Osteoblast (primary cell): ENCODE results near the gene APRT. TPM values are rescaled to one million over a fixed set of nuclear protein-coding genes. Genes with fewer than 3 reads are reported as not detected.
A peak's percentile ranks its signal among the peaks of the same experiment; 100 is the strongest.

Experiments
- DNase-seq: peaks from one replicate; pipeline ENCODE4 v3.0.0; 2011; ENCODE audit warnings: low spot score, mixed read lengths; ENCODE audit not compliant: insufficient read length; ENCODE audit errors: missing footprints
- H2AFZ ChIP-seq: 2 replicates; pipeline ENCODE4 v1.6.0; 2011; ENCODE audit warnings: mild to moderate bottlenecking, low read length
- H3K27ac ChIP-seq: 2 replicates; pipeline ENCODE4 v1.5.1; 2011; ENCODE audit warnings: mild to moderate bottlenecking, low read depth, low read length, moderate library complexity
- H3K27me3 ChIP-seq: 2 replicates; pipeline ENCODE4 v1.6.0; 2012; ENCODE audit warnings: mild to moderate bottlenecking, control low read depth, inconsistent platforms, low read length, moderate library complexity; ENCODE audit not compliant: insufficient read depth
- H3K36me3 ChIP-seq: 2 replicates; pipeline ENCODE4 v1.5.1; 2011; ENCODE audit warnings: mild to moderate bottlenecking, low read length, control low read depth, moderate library complexity; ENCODE audit not compliant: insufficient read depth
- H3K4me1 ChIP-seq: 2 replicates; pipeline ENCODE4 v1.5.1; 2011; ENCODE audit warnings: mild to moderate bottlenecking, low read length, control low read depth, moderate library complexity; ENCODE audit not compliant: insufficient read depth
- H3K4me2 ChIP-seq: 2 replicates; pipeline ENCODE4 v1.6.0; 2011; ENCODE audit warnings: mild to moderate bottlenecking, low read length; ENCODE audit not compliant: insufficient read depth
- H3K4me3 ChIP-seq: fragments of 200-600 bp; sonication (generic); 3 replicates; pipeline ENCODE4 v1.5.1; 2012; ENCODE audit warnings: mild to moderate bottlenecking, low read length, inconsistent platforms; ENCODE audit not compliant: insufficient read depth
- H3K79me2 ChIP-seq: 2 replicates; pipeline ENCODE4 v1.6.0; 2012; ENCODE audit warnings: mild to moderate bottlenecking, low read length, control low read depth, inconsistent platforms; ENCODE audit not compliant: insufficient read depth
- H3K9me3 ChIP-seq: 2 replicates; pipeline ENCODE4 v1.5.1; 2011; ENCODE audit warnings: low read depth, low read length, control low read depth
- H4K20me1 ChIP-seq: 2 replicates; pipeline ENCODE4 v1.6.0; 2012; ENCODE audit warnings: mild to moderate bottlenecking, low read length, control low read depth; ENCODE audit not compliant: insufficient read depth
- total RNA-seq: library from RNA; depleted of rRNA; stranded (reverse); fragments of >200 nt; gene quantifications from 2 replicates; pipeline ENCODE4 v1.2.3, GENCODE V29; 2012
- TF ChIP-seq, protein P1 (sequence below): IDR thresholded peaks from 2 replicates; pipeline ENCODE4 v1.5.1; 2011; ENCODE audit warnings: mild to moderate bottlenecking, low read depth, low read length, moderate library complexity; ENCODE audit errors: extremely low read depth

The APRT gene, protein sequence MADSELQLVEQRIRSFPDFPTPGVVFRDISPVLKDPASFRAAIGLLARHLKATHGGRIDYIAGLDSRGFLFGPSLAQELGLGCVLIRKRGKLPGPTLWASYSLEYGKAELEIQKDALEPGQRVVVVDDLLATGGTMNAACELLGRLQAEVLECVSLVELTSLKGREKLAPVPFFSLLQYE
- 41.8 and 53.6 TPM in 2 replicates for total RNA-seq

DNA sequence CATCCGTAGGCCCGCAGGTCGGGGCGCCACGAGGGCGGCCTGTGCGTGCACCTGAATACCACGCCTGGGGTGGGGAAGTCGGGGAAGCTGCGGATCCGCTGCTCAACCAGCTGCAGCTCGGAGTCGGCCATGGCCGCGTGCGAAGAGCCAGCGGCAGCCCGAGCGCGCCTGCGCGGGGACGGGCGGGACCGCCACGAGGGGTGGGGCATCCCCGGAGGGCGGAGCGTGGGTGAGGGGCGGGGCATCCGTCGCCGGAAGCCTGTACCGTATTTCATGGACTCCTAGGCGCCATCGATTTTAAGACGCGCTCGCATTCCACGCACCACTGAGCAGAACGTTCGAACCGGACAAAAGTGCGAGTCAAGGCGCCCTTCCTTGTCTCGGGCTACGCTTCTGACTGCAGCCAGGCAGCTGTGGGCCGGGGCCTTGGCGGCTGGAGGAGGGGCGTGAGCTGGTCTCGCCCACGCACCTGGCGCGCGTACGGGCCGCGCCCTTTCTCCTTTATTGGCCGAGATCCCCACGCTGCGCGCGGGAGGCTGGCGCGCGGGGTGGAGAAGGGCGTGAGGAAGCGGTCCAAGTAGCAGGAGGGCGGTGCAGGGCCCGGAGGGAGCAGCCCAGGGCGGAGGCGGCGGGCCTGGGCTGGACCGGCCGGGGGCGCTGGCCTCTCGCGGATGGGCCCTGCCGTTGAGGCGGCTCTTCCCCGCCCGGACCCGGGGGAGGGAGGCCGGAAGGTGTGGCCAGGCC is at the start of gene APRT:
APRT (minus strand) TSS at position 160 of the 744 bp plus-strand sequence; CDS start at position 131, 29 bp downstream.
- H3K4me2 ChIP-seq, result peak within 1 kb of the TSS; percentile 87
- peak; percentile 100 for DNase-seq
- H2AFZ ChIP-seq, result peak within 1 kb of the TSS; percentile 72
- H3K27ac ChIP-seq, result peak within 1 kb of the TSS; percentile 73
- peaks cover 25% of the 10 kb centered on the region for H3K4me1 ChIP-seq
- H3K27me3 ChIP-seq, result no peaks in the 10 kb centered on the region
- peaks cover 17% of the 10 kb centered on the region for H3K79me2 ChIP-seq
- peaks cover 12% of the 10 kb centered on the region for H4K20me1 ChIP-seq
- H3K4me3 ChIP-seq, result peak within 1 kb of the TSS; percentile 77
- peaks cover 22% of the 10 kb centered on the region for H3K36me3 ChIP-seq
- TF ChIP-seq, protein P1, sequence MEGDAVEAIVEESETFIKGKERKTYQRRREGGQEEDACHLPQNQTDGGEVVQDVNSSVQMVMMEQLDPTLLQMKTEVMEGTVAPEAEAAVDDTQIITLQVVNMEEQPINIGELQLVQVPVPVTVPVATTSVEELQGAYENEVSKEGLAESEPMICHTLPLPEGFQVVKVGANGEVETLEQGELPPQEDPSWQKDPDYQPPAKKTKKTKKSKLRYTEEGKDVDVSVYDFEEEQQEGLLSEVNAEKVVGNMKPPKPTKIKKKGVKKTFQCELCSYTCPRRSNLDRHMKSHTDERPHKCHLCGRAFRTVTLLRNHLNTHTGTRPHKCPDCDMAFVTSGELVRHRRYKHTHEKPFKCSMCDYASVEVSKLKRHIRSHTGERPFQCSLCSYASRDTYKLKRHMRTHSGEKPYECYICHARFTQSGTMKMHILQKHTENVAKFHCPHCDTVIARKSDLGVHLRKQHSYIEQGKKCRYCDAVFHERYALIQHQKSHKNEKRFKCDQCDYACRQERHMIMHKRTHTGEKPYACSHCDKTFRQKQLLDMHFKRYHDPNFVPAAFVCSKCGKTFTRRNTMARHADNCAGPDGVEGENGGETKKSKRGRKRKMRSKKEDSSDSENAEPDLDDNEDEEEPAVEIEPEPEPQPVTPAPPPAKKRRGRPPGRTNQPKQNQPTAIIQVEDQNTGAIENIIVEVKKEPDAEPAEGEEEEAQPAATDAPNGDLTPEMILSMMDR, result no peak
- no peaks in the 10 kb centered on the region for H3K9me3 ChIP-seq

DNA sequence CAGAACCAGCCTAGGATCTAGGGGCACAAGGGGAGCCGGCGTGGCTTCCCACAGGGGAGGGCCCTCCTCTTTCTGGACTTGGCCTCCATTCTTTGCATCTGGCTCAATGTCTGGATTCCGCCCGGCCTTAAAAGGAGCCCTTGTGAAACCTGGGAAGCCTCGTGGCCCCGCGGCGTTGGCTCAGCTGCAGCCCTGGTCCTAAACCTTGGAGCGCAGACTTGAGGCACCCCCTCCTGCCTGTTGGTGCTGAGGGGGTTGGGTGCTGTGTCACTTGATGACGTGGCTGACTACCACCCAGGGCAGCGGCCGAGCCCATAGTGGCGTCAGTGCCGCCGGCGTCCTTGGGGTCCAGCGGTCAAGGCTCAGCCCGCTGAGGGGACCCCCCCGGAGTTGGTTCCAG is 49.6 kb upstream of the APRT start:
- Histone ChIP-seq H3K27ac (no peak overlapping the region), H3K36me3 (peaks cover 22% of the 10 kb centered on the region), H4K20me1 (peaks cover 8% of the 10 kb centered on the region), H3K4me3 (no peak overlapping the region), H3K27me3 (no peaks in the 10 kb centered on the region), H2AFZ (no peak overlapping the region), H3K4me2 (no peak overlapping the region), H3K4me1 (peaks cover 9% of the 10 kb centered on the region), H3K79me2 (peaks cover 17% of the 10 kb centered on the region), H3K9me3 (no peaks in the 10 kb centered on the region)
- no peak for DNase-seq
- TF ChIP-seq, protein P1, result no peak

DNA sequence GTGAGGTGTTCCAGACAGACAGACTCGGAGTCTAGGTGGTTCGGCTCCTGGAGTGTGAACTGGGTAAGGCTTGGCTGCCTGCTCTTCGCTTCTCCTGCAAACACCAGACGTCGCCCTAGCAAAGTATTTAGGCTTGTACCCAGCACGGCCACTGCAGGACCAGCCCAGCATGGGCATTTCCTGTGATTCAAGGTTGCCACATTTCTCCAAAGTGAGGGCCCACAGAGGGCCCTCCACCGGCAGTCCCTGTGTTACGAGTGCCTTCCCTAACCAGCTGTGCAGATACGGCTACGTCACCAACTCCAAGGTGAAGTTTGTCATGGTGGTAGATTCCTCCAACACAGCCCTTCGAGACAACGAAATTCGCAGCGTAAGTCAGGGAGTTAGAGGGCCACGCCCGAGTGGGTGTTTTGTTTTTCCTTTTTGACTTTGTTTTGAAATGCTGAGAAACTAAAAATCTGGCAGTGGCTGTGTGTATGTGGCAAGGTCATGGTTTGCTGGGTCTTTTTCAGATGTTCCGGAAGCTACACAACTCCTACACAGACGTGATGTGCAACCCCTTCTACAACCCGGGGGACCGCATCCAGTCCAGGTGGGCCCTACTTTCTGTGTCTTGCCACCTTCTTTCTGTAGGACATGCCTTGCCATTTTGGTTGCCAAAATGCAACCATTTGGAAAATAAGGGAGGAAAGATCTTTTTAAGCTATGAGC is 47.8 kb upstream of the APRT start:
- Histone ChIP-seq H3K36me3 (peaks cover 23% of the 10 kb centered on the region), H3K4me3 (no peak overlapping the region), H3K27me3 (no peaks in the 10 kb centered on the region), H2AFZ (no peak overlapping the region), H3K9me3 (no peaks in the 10 kb centered on the region), H3K79me2 (peaks cover 25% of the 10 kb centered on the region), H4K20me1 (peaks cover 13% of the 10 kb centered on the region), H3K27ac (no peak overlapping the region), H3K4me1 (peaks cover 15% of the 10 kb centered on the region), H3K4me2 (no peak overlapping the region)
- TF ChIP-seq, protein P1, result no peak
- no peak for DNase-seq
